GM18517 (cell line): ENCODE data around the gene MEAK7.

ENCODE experiments used
- ATAC-seq: cut with Tn5 transposase; IDR thresholded peaks from one replicate; pipeline ENCODE4 v1.9.1; 2021; ENCODE audit warnings: mild to moderate bottlenecking, moderate library complexity; ENCODE audit not compliant: unreplicated experiment

Gene MEAK7

GRCh38 chr16:84471316-84471715 lies 33.1 kb downstream of the MEAK7 start:
- ATAC-seq, result no peak

- ATAC-seq, result no peak
These were observed 36.8 kb downstream of the MEAK7 start for GRCh38 chr16:84467709-84468108.

GRCh38 chr16:84467256-84467655 lies 37.2 kb downstream of the MEAK7 start:
- no peak for ATAC-seq

- ATAC-seq, result no peak
These were observed 37.8 kb downstream of the MEAK7 start for GRCh38 chr16:84466692-84467091.

GRCh38 chr16:84465154-84465553 lies 39.3 kb downstream of the MEAK7 start:
- no peak for ATAC-seq

- no peak for ATAC-seq
These were observed 40.3 kb downstream of the MEAK7 start for GRCh38 chr16:84464116-84464515.

GRCh38 chr16:84463221-84463620 lies 41.2 kb downstream of the MEAK7 start:
- ATAC-seq, result no peak

- ATAC-seq, result no peak
These were observed 41.9 kb downstream of the MEAK7 start for GRCh38 chr16:84462296-84463210.

- no peak for ATAC-seq
These were observed 42.8 kb downstream of the MEAK7 start for GRCh38 chr16:84461413-84462295.

GRCh38 chr16:84461029-84461412 lies 43.4 kb downstream of the MEAK7 start:
- no peak for ATAC-seq

GRCh38 chr16:84460406-84461028 lies 43.9 kb downstream of the MEAK7 start:
- ATAC-seq, result no peak

GRCh38 chr16:84459941-84460405 lies 44.5 kb downstream of the MEAK7 start:
- ATAC-seq, result no peak

- ATAC-seq, result no peak
These were observed 44.9 kb downstream of the MEAK7 start for GRCh38 chr16:84459533-84459894.

GRCh38 chr16:84458606-84459532 lies 45.6 kb downstream of the MEAK7 start:
- ATAC-seq, result no peak

- no peak for ATAC-seq
These were observed 49.4 kb downstream of the MEAK7 start for GRCh38 chr16:84455031-84455430.
